ENCODE data around the gene SYNGR3. TPM values are rescaled to one million over a fixed set of nuclear protein-coding genes. Genes with fewer than 3 reads are reported as not detected.
"Not testable (repeated sequence)": the region's sequence is repeated elsewhere in the genome, so short reads cannot be mapped to it uniquely, and the experiment has no call there.

The SYNGR3 gene
- total RNA-seq, 1 experiment from 2014 or later = 1.8 TPM

- DNase-seq (ENCODE audit: low read depth in 1 of 2, low spot score in 2 of 2) = no peak
- Histone ChIP-seq H3K36me3 (peaks cover 48% of the 10 kb centered on the region), H3K27me3 (replicated peaks) (no peaks in the 10 kb centered on the region), H3K4me1 (replicated peaks) (peaks cover 39% of the 10 kb centered on the region), H3K9me3 (replicated peaks) (peaks cover 4% of the 10 kb centered on the region; the same call in 1 of the 2 replicates), H3K4me3 (peak overlapping the region; percentile 100), H3K27ac (peak overlapping the region; percentile 91)
These were observed 18.9 kb downstream of the SYNGR3 start for GRCh38 chr16:2008631-2009163.

DNA sequence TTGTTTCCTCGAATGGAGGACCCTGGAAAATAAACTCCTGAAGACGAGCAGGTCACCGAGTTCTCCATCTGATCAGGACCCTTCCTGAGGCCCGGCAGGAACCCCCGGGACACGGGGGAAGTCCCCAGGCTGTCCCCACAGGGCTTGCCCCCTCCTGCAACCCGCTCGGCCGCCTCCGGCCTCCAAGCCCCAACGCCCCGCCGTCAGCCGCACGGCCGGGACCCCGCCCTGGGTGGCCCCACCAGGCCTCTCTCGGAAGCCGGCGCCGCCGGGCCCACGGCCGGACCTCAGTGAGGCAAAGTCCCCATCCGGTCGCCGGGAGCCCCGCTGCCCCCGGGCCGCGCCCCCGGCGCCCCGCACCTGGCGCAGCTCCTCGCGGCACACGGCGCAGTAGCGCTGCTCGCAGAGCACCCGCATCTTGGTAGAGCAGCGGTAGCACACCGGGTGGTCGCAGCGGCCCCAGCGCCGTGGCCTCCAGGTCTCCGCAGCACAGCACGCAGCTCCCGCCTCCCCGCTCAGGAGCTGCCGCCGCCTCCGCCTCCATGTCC is 19.5 kb downstream of the SYNGR3 start:
- DNase-seq (ENCODE audit: low read depth in 1 of 2, low spot score in 2 of 2) = no peak
- Histone ChIP-seq H3K4me3 (peak overlapping the region; percentile 100), H3K27me3 (replicated peaks) (no peaks in the 10 kb centered on the region), H3K4me1 (replicated peaks) (peaks cover 35% of the 10 kb centered on the region), H3K9me3 (replicated peaks) (peaks cover 4% of the 10 kb centered on the region; the same call in 1 of the 2 replicates), H3K36me3 (peaks cover 47% of the 10 kb centered on the region), H3K27ac (peak overlapping the region; percentile 91)

GRCh38 chr16:2009791-2010510 is 20.2 kb downstream of the SYNGR3 start, which contains the start of gene ZNF598:
ZNF598 (minus strand) TSS chr16:2009821.
- Histone ChIP-seq H3K4me1 (replicated peaks) (peaks cover 32% of the 10 kb centered on the region), H3K36me3 (peaks cover 43% of the 10 kb centered on the region), H3K27ac (peak within 1 kb of the TSS; percentile 91), H3K27me3 (replicated peaks) (no peaks in the 10 kb centered on the region), H3K4me3 (peak within 1 kb of the TSS; percentile 100), H3K9me3 (replicated peaks) (peaks cover 4% of the 10 kb centered on the region; the same call in 1 of the 2 replicates)
- peak; percentile 75 to 83 for DNase-seq (ENCODE audit: low read depth in 1 of 2, low spot score in 2 of 2)

GRCh38 chr16:2011726-2012125 is 22.0 kb downstream of the SYNGR3 start:
- not testable (repeated sequence) for H3K27ac ChIP-seq; H3K9me3 ChIP-seq (replicated peaks); DNase-seq (ENCODE audit: low read depth in 1 of 2, low spot score in 2 of 2); H3K4me3 ChIP-seq; H3K27me3 ChIP-seq (replicated peaks)
- H3K36me3 ChIP-seq = peaks cover 28% of the 10 kb centered on the region
- H3K4me1 ChIP-seq (replicated peaks) = peaks cover 32% of the 10 kb centered on the region

- Histone ChIP-seq H3K4me3 (no peak overlapping the region), H3K4me1 (replicated peaks) (peaks cover 18% of the 10 kb centered on the region), H3K9me3 (replicated peaks) (peaks cover 4% of the 10 kb centered on the region; the same call in 1 of the 2 replicates), H3K27me3 (replicated peaks) (no peaks in the 10 kb centered on the region), H3K27ac (no peak overlapping the region), H3K36me3 (peaks cover 10% of the 10 kb centered on the region)
- no peak for DNase-seq (ENCODE audit: low read depth in 1 of 2, low spot score in 2 of 2)
These were observed 23.8 kb downstream of the SYNGR3 start for GRCh38 chr16:2013527-2013926.

DNA sequence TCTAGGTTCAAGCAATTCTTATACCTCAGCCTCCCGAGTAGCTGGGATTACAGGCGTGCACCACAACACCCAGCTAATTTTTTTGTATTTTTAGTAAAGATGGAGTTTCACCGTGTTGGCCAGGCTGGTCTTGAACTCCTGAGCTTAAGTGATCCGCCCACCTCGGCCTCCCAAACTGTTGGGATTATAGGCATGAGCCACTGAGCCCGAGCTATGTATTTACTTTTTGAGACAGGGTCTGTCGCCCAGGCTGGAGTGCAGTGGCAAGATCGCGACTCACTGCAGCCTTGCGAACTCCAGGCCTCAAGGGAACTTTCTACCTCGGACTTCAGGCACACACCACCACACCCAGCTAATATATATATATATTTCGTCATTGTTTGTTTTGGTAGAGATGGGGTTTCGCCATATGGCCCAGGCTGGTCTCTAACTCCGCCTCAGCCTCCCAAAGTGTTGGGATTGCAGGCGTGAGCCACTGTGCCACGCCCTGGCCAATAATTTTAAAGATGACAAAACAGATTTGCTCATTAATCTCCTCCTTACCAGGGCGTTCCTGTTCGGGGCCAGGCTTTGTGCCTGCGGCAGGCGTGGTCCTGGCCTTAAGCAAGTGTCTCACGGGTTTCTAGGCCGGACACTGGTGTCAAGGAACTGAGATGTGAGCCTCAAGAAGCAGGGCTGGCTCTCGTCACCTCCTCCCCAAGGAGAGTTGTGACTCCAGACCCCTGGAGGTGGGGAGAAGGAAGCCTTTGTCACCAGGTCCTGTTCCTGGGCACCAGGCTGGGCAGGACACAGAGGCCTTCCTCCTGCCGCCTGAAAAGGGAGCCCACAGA is 25.6 kb downstream of the SYNGR3 start:
- no peak overlapping the region for H3K4me3 ChIP-seq
- peaks cover 14% of the 10 kb centered on the region for H3K4me1 ChIP-seq (replicated peaks)
- peaks cover 17% of the 10 kb centered on the region for H3K27me3 ChIP-seq (replicated peaks)
- no peak for DNase-seq (ENCODE audit: low read depth in 1 of 2, low spot score in 2 of 2)
- no peak overlapping the region for H3K27ac ChIP-seq
- no peaks in the 10 kb centered on the region for H3K36me3 ChIP-seq
- no peaks in the 10 kb centered on the region for H3K9me3 ChIP-seq (replicated peaks)

DNA sequence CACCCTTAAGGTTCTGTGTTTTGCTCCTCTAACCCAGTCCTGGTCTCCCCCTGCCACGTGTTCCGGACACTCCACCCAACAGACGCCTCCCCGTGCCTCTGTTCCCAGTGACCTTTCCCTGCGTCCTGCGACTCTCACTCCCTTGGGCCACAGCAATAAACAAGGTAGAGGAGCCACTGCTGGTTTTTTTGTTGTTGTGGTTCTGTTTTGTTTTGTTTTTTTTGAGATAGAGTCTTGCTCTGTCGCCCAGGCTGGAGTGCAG is 26.1 kb downstream of the SYNGR3 start:
- Histone ChIP-seq H3K9me3 (replicated peaks) (no peaks in the 10 kb centered on the region), H3K4me1 (replicated peaks) (peaks cover 14% of the 10 kb centered on the region), H3K27ac (no peak overlapping the region), H3K4me3 (no peak overlapping the region), H3K27me3 (replicated peaks) (peaks cover 22% of the 10 kb centered on the region), H3K36me3 (no peaks in the 10 kb centered on the region)
- DNase-seq (ENCODE audit: low read depth in 1 of 2, low spot score in 2 of 2) = no peak

DNA sequence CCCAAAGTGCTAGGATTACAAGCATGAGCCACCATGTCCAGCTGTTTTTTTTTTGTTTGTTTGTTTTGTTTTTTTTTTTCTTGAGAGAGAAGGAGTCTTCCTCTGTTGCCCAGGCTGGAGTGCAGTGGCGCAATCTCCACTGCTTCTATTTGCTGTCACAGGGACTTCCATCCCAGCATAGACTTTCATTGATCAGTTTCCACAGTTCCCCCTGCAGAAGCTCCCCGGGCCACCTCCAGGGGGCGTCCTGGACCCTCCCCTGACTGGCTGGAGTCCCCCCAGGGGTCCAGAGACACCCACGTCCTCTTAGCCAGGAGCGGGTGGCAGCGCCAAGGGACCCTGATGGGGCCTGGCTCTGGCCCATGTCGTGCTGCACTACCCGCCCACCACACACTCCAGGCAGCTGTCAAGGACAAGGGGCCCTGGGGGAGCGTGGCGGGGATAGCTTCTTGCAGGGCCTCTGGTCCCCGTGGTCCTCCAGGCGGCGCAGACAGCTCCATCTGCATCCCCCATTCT is 26.7 kb downstream of the SYNGR3 start:
- H3K36me3 ChIP-seq = no peaks in the 10 kb centered on the region
- peaks cover 24% of the 10 kb centered on the region for H3K27me3 ChIP-seq (replicated peaks)
- H3K9me3 ChIP-seq (replicated peaks) = no peaks in the 10 kb centered on the region
- no peak overlapping the region for H3K27ac ChIP-seq
- peaks cover 14% of the 10 kb centered on the region for H3K4me1 ChIP-seq (replicated peaks)
- no peak overlapping the region for H3K4me3 ChIP-seq
- DNase-seq (ENCODE audit: low read depth in 1 of 2, low spot score in 2 of 2) = no peak

GRCh38 chr16:2019518-2019920 is 29.7 kb downstream of the SYNGR3 start, which contains the start of gene NPW:
NPW (plus strand) TSS chr16:2019785.
- H3K27ac ChIP-seq = no peak within 1 kb of the TSS
- H3K4me1 ChIP-seq (replicated peaks) = peaks cover 31% of the 10 kb centered on the region
- no peaks in the 10 kb centered on the region for H3K36me3 ChIP-seq
- peaks cover 24% of the 10 kb centered on the region for H3K27me3 ChIP-seq (replicated peaks)
- no peak within 1 kb of the TSS for H3K4me3 ChIP-seq
- H3K9me3 ChIP-seq (replicated peaks) = no peaks in the 10 kb centered on the region
- DNase-seq (ENCODE audit: low read depth in 1 of 2, low spot score in 2 of 2) = no peak

- DNase-seq (ENCODE audit: low read depth in 1 of 2, low spot score in 2 of 2) = no peak
- Histone ChIP-seq H3K4me3 (no peak overlapping the region), H3K4me1 (replicated peaks) (peaks cover 31% of the 10 kb centered on the region), H3K36me3 (no peaks in the 10 kb centered on the region), H3K27ac (no peak overlapping the region), H3K9me3 (replicated peaks) (no peaks in the 10 kb centered on the region), H3K27me3 (replicated peaks) (peaks cover 24% of the 10 kb centered on the region)
These were observed 30.4 kb downstream of the SYNGR3 start for GRCh38 chr16:2019921-2020831.

GRCh38 chr16:2022723-2023091 is 32.9 kb downstream of the SYNGR3 start:
- Histone ChIP-seq H3K36me3 (no peaks in the 10 kb centered on the region), H3K27me3 (replicated peaks) (peaks cover 24% of the 10 kb centered on the region), H3K9me3 (replicated peaks) (no peaks in the 10 kb centered on the region), H3K4me3 (peak overlapping the region; percentile 14), H3K4me1 (replicated peaks) (peaks cover 44% of the 10 kb centered on the region), H3K27ac (no peak overlapping the region)
- peak in 1 of 2 experiments; percentile 72 for DNase-seq (ENCODE audit: low read depth in 1 of 2, low spot score in 2 of 2)

GRCh38 chr16:2023092-2024031 is 33.6 kb downstream of the SYNGR3 start:
- Histone ChIP-seq H3K4me3 (peak overlapping the region; percentile 14), H3K27ac (peak overlapping the region; percentile 22; the same call in 1 of the 2 replicates), H3K36me3 (no peaks in the 10 kb centered on the region), H3K9me3 (replicated peaks) (no peaks in the 10 kb centered on the region), H3K4me1 (replicated peaks) (peaks cover 47% of the 10 kb centered on the region), H3K27me3 (replicated peaks) (peaks cover 24% of the 10 kb centered on the region)
- DNase-seq (ENCODE audit: low read depth in 1 of 2, low spot score in 2 of 2) = peak; percentile 92

All from SJSA1 (cell line).